Ureter (tissue), 1 donor: ENCODE data around the gene RAF1. TPM values are rescaled to one million over a fixed set of nuclear protein-coding genes. Genes with fewer than 3 reads are reported as not detected.
A peak's percentile ranks its signal among the peaks of the same experiment; 100 is the strongest.
"Not testable (repeated sequence)": the region's sequence is repeated elsewhere in the genome, so short reads cannot be mapped to it uniquely, and the experiment has no call there.

Experiments used
- DNase-seq: peaks from one replicate; pipeline ENCODE4 v3.0.0-alpha.2; 2020; ENCODE audit warnings: low spot score
- total RNA-seq: library from RNA; stranded (reverse); gene quantifications from one replicate; pipeline ENCODE4 v1.2.4, GENCODE V29; 2023
- donor health status: DM: yes; HTN: yes; CAD: no.

The RAF1 gene
- total RNA-seq, 1 donor from 2014 or later: 95.5 TPM

DNA sequence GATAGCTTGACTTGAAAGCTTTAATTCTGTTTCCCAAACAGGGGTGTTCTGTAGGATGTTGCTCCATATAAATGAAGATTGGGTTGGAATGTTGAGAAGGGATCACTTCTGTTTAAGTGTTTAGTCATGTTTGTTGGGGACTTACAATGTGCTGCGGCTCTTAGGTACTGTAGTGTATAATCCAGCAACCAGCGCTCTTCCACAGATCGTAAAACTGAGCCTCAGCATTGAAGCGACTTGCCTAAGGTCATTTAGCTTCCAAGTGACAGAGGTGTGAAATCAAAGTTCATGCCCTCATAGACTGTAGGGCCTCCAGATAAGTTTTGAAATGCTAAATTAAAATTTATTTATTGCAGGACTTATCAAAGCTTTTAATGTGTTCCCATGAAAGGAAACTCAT is 105.2 kb downstream of the RAF1 start:
- no peak for DNase-seq

GRCh38 chr3:12557473-12558100 is 106.3 kb downstream of the RAF1 start:
- no peak for DNase-seq

GRCh38 chr3:12556690-12557472 is 107.0 kb downstream of the RAF1 start, which contains the start of gene MKRN2:
Gene MKRN2 (plus strand): TSS chr3:12557087. CDS start chr3:12557151, 64 bp downstream.
- peak; percentile 88 for DNase-seq

- DNase-seq: no peak
Observed at GRCh38 chr3:12556314-12556689, 107.6 kb downstream of the RAF1 start.

GRCh38 chr3:12553921-12554391 is 110.0 kb downstream of the RAF1 start:
- no peak for DNase-seq

- DNase-seq: no peak
Observed at GRCh38 chr3:12549971-12550760, 113.8 kb downstream of the RAF1 start.

DNA sequence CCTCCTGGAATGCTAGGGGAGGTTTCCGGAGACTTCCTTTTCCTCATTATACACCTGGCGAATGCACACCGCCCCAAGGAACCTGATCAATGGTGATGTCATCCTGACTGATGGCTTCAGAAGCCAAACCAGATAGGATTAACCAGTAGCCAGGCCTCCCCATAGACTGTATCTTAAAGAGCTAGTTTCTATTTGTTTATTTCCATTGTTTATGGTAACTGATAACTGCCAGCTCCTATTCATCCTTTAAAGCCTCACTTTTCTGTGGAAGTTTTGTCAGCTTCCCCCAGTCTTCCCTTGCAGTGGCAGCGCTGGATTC is 118.5 kb downstream of the RAF1 start, which contains the start of gene MKRN2OS:
MKRN2OS (minus strand) TSS at position 27 of the 319 bp plus-strand sequence. CDS start 35 bp downstream, outside the sequence.
- DNase-seq: peak; percentile 55

GRCh38 chr3:12544652-12545472 is 119.1 kb downstream of the RAF1 start:
- DNase-seq: no peak

GRCh38 chr3:12543497-12543896 is 120.4 kb downstream of the RAF1 start:
- DNase-seq: not testable (repeated sequence)

DNA sequence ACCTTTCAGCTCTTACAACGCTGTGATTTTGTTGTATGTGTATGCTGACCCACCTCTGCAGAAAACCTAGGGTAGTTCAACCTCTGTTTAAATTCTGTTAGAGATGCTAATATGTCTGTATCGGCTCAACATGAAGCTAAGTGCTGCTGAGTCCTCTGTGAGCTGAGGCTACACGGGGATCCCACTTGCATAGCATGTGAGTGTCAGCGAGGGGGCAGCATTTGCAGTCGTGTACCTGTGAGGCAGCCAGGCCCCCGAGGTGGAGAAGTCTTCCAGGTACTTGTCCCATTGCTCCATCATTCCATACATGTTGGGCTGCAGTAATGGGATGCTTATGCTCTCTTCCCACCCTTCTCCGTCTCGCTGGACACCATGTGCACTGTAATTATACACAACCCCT is 122.3 kb downstream of the RAF1 start:
- DNase-seq: no peak

GRCh38 chr3:12536423-12536822 is 127.5 kb downstream of the RAF1 start:
- no peak for DNase-seq

Other genes starting within 250 kb of the RAF1 start
- 52.6 TPM for gene TSEN2, start 179.6 kb downstream of the RAF1 start, total RNA-seq
- 2.3 TPM for gene MKRN2OS, start 118.6 kb downstream of the RAF1 start, total RNA-seq
- gene MKRN2, start 107.0 kb downstream of the RAF1 start, total RNA-seq: 24.5 TPM
- 63.3 TPM for gene TMEM40, start 95.1 kb upstream of the RAF1 start, total RNA-seq
- gene CAND2, start 132.6 kb upstream of the RAF1 start, total RNA-seq: 13.7 TPM
- 2,253 TPM for gene RPL32, start 177.4 kb upstream of the RAF1 start, total RNA-seq